Hematopoietic multipotent progenitor cell treated with erythropoietin and hydrocortisone succinate and interleukin-3 and kit ligand, for 15 days (in vitro differentiated cells): ENCODE measurements around the gene CFAP92.
"Not testable (repeated sequence)": the region's sequence is repeated elsewhere in the genome, so short reads cannot be mapped to it uniquely, and the experiment has no call there.

Experiments
- DNase-seq: peaks from one replicate; pipeline ENCODE4 v3.0.0-alpha.2; 2015; ENCODE audit warnings: low spot score

The CFAP92 gene

DNA sequence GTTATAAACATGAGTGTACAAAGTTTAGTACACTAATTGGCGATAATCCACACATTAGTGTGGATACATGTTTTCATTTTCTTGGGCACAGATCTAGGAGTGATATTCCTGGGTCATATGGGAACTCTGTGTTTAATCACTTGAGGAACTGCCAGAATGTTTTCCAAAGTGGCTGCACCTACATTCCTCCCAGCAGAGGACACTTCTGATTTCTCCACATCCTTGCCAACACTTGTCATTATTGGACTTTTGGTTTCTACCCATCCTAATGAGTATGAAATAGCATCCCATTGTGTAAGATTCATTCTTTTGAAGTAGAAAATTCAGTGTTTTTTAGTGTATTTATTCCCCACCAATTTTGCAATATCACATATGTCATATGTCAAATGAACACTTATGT is 53.6 kb downstream of the CFAP92 start:
- DNase-seq, result no peak

DNA sequence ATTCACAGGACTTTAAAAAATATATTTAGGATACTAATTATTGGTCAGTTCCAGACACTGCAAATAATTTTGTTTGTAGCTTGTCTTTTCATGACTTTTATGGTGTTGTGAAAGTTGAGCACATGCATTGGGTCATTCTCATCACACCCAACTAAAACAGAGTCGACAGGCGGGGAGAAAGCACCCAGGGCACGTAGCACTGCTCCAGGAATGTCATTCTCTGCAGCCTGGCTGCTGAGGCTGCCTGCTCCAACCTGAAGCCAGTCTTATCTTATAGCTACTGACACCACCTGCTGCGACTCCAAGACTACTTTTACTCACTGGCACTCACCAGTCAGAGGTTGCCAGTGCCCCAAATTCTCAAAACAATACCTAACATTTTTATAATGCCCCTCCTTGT is 57.5 kb downstream of the CFAP92 start:
- no peak for DNase-seq

DNA sequence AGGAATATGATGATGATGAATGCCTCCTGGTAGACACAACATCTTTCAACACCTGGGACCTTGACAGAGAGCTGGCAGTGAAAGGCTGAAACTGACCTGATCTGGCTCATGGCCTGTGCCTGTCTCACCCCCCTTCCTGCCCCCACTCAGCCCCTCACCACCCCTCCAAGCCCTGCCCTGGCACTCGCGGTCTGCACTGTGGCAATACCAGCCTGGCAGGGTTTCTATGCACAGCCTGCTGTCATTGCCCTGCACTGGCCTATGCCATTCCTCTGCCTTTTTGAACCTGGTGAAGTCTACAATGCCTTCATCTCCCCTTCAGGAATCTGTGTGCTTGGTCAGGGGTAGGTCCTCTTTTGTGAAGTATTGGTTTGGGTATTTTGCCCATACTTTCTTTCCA is 58.0 kb downstream of the CFAP92 start:
- no peak for DNase-seq

DNA sequence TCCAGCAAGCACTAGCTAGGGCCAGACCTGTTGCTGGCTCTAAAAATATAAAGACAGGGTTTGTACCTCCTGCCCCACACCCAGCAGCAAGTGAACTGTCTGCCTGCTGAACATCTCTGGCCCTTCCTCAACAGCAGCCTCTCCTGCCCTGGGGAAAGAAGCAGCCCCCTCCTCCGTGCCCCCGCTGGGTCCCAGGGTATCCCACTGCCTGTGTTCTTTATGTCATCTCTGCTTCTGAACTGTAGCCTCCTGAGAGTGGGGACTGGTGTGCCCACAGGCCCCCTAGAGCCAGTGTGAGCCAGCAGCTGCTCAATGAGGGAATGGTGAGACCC is 60.0 kb downstream of the CFAP92 start:
- no peak for DNase-seq

DNA sequence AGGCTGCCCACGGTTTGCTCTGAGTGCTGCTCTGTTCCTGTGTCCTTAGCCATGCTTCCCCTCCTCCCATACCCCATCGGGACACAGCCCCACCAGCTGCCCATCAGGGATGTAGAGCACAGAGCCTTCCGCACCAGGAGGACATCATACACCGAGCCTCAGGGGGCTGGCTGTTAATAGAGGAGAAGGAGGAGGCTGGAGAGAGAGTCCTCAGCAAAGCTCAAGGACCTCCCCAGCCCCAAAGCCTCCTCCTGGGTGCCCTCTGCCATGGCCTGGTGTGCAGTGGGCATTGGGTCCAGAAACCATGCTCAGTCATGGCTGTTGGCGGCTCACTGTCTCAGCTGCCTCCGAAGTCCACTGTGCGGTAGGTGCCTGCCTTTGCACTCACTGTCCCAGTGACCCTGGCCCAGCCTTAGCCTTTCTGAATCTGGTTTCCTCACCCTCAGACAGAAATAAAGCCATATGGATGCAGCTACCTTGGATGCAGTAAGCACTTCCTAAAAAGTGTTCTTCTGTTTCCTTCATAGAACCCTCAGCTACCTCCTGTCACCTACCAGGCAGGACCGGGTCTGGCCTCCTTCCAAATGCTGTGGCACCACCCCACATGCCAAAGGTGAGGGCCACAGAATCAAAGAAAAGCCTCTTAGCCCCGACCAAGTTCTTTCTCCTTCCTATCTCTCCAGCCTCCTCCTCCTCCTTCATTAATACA is 60.5 kb downstream of the CFAP92 start:
- DNase-seq, result no peak

DNA sequence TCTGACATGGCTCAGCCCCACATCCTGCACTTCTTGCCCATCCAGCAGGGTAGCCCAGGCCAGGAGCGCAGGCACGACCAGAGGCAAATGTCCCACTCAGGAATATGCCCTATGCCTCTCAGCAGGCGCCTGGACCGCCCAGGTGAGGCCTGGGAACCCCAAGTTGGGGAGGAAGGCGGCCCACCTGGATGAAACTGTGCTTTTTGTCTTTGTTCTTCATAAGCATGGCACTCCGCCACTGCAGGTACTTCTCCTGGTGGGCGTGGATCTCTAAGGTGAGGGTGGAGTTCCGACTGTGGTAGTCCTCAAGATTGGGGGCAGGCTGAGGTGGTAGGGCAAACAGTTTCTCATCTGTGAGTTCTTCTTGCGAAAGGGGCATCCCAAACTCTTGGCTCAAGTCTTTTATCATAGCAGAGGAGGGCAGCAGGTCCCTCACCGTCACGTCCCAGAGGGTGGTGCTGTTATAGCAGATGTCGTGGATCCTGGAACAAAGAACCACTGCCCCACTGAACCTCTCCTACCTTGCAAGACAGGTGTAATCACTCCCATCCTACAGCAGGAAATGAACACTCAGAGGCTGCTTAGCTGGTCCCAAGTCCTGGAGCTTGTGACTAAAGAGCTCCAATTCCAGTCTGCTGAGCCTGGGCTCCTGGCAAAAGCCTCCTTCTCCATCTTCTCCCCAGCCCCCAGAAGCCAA is 61.2 kb downstream of the CFAP92 start:
- DNase-seq, result no peak

DNA sequence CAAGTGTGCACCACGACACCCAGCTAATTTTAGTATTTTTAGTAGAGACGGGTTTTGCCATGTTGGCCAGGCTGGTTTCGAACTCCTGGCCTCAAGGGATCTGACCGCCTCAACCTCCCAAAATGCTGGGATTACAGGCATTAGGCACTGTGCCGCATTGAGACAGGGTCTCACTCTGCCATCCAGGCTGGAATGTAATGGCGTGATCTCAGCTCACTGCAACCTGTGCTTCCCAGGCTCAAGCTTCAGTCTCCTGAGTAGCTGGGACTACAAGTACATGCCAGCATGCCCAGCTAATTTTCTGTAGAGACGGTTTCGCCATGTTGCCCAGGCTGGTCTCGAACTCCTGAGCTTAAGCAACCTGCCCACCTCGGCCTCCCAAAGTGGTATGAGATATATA is 62.8 kb downstream of the CFAP92 start:
- no peak for DNase-seq

DNA sequence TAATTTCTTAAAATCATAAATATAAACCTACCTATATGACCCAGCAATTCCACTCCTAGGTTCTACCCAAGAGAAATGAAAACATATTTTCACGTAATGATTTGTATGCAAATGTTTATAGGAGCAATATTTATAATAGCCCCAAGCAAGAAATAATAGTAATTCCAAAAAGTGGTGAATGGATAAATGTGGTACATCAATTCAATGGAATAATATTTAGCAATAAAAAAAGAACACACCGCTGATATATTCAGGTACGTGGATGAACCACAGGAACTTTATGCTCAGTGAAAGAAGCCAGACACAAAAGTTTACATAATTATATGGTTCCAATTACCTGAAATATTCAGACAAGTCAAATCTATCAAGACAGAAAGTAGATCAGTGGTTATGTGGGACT is 64.5 kb downstream of the CFAP92 start:
- DNase-seq, result no peak

DNA sequence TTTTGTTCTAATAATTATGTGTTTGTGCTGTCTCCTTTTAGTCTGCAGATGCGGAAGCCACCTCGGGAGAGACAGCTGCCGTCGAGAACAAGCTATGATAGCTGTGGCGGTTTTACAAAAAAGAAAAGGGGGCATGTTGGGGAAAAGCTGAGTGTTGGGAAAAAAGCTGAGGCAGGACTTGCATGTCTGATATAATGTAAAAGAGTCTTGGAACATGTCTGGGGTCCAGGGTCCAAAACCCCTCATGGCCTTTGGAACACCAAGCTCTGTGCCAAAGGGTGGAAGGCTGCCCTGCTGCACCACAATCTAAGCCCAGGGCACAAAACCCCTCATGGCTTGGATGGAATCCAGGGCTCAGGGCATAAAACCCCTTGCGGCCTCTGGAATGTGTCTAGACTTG is 69.9 kb downstream of the CFAP92 start:
- DNase-seq, result not testable (repeated sequence)

DNA sequence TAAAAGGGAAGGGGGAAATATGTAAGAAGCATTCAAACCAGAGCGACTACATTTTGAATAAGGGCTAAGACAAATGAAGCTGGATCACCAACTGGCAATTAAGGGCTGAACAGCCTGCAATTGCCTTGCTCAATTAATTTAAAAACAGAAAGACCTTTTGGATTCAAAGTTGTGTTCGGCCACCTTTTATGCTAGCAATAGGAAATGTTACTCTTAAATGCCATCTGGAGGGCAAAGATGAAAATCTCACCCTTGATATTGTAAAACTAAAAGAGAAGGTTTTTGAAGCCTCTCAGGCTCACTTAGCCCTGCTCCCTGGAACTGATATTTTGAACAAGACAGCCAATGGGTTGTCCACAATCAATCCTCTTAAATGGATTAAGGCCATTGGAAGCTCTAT is 70.3 kb downstream of the CFAP92 start:
- no peak for DNase-seq

DNA sequence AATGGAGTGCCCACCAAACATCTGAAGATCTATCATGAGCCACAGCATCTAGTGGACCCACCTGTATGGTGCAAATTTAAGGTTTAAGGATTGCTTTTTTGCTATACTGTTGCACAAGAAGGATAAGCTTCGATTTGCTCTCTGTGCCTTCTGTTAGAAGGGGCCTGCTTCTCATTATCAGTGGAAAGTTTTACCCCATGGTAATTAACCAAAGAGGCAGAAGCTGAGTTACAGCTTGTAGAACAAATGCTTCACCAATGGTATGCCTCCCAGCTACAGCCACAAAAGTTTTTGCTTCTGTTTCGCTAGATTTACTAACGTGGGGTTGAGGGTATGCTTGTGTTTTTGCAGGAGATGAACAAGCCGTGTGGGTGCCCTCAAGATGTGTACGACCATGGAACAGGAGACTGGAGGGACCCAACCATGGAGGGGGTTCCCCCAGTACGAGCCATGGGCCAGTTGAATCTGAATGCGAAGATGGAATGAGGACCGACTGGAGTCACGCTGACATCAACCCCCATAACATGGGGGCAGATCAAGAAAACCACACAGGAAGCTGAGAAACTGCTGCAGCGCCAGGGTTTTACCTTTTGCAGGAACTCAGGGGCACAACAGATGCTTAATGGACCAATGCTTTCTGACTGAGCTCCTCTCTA is 70.9 kb downstream of the CFAP92 start:
- no peak for DNase-seq

DNA sequence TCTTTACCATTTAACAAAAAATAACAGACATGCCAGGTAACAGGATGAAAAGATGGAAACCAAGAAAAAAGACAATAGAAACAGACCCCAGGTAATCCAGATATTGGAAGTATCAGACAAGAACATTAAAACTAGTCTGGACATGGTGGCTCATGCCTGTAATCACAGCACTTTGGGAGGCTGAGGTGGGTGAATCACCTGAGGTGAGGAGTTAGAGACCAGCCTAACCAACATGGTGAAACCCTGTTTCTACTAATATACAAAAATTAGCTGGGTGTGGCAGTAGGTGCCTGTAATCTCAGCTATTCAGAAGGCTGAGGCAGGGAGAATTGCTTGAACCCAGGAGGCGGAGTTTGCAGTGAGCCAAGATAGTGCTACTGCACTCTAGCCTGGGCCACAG is 73.9 kb downstream of the CFAP92 start:
- DNase-seq, result no peak

DNA sequence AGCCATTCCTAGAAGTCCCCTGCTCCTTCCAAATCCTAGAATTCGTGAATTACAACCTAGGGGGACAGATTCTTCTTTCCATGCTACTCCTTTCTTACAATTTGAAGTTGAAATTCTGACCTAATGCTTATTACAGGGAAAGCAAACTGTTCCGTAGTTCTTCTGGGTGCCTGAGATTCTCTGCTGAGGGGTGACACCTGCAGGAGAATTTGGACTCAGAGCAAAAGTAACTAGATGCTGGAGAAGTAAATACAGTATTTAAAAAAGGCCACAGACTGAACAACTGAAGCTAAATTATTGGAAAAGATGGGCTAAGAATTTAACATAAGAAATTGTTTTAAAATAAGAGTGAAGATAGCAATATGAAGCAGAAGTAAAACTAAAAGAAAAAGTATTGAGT is 76.6 kb downstream of the CFAP92 start:
- DNase-seq, result no peak

DNA sequence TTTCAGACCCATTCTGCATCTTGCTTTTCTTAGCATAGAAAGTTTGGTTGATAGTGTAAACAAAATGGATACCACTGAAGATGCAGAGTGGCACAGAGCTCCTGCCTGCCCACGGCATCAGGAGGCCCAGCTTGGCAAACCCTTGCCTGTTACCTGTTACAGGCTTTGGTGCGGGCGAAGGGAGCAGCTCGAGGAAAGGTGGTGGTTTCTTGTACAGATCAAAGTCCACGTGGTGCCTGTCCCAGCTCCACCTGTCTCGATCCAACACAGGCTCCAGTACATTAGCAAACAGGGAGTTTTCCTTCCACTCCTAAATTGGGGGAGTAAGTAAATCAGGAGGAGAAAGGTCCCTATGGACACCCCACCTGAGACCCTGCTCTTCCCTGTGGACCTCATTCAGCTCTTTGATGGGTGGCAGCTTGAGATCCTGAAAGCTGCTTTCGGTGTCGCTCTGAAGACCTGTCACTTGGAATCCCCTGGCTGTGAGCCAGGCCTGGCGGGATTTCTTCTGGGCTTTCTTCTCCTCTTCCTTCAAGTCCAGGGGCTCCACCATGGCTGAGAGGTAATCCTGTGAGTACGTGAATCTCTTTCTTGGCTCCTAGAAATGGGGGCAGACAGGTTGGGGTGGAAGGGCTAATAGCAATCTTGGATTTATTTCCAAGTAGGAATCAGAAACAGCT is 78.8 kb downstream of the CFAP92 start:
- no peak for DNase-seq

DNA sequence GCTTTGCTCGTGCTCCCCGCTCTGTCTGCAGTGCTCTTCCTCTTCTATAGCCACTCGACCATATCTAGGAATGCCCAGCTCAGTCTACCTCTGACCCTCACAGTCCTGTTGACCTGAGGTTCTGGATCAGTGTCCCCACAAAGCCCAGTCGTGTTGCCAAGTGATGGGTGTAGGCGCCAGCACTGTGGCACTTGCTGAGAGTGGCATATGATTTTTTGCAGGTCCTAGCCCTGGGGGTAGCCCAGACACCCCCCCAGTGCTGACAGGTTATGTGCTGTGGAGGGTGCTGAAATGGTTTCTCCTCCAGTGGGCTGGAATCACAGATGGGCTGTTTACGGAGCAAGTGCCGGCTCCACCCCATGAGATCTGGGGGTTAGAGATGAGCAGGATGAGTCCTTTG is 82.0 kb downstream of the CFAP92 start:
- DNase-seq, result no peak

DNA sequence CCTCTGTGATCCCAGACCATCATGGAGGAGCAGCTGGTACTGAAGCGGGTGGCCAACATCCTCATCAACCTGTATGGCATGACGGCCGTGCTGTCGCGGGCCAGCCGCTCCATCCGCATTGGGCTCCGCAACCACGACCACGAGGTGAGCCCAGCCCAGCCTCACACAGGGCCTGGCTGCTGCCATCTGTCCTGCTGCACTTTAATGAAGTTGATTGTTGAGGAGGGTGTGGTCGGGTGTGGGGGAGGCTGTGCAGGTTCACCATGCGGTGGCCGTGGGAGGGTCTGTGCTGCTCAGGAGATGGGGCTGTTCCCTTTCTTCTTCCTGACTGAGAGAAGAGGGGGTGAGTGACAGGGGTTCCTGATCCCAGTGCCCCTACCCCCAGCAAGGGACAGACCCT is 83.9 kb downstream of the CFAP92 start:
- DNase-seq, result no peak

DNA sequence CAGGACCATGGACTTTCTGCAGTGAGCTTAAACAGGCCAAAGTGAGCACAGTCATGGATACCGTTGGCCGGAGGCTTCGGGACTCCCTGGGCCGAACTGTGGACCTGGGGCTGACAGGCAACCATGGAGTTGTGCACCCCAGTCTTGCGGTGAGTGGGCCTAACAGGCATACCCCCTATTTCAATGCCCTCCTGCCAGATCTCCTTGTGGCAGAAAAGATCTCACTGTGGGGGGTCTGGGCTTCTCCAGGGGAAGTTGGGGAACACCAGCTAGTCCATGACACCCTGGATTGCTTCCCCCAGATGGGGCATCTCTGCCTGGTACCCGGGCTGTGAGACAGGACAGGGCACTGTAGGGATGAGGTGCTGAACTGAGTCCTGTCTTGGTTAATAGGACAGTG is 84.9 kb downstream of the CFAP92 start:
- no peak for DNase-seq

DNA sequence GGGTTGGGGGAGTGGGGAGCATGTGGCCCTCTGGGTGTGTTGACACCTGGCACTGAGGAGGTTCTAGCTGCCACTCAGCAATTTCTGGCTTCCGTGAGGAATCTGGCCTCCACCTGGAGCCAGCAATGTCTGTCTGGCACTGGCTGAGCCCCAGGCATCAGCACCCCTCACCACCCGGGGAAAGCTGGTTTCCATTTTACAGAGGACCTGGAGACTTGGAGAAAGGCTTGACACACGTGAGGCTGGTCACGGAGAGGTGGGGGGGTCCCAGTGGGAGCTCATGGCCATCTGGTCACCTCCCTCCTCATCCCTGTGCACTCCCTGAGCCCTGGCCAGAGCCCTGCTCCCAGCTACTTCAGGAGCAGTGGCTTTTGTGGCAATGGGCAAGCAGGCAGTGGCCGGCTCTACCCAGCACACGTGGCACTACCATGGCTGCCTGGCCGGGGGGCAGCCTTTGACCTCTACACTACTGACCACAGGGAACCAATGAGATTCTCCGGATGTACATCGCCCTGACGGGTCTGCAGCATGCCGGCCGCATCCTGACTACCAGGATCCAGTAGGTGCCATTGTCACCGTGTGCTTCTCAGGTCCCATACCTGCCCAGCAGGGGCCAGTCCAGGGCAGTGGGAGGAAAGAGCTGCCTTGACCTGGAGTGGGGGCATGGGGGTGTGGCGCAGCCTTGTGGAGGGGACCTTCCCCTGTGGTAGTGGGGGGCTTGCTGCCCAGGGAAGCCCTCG is 86.0 kb downstream of the CFAP92 start:
- DNase-seq, result no peak

DNA sequence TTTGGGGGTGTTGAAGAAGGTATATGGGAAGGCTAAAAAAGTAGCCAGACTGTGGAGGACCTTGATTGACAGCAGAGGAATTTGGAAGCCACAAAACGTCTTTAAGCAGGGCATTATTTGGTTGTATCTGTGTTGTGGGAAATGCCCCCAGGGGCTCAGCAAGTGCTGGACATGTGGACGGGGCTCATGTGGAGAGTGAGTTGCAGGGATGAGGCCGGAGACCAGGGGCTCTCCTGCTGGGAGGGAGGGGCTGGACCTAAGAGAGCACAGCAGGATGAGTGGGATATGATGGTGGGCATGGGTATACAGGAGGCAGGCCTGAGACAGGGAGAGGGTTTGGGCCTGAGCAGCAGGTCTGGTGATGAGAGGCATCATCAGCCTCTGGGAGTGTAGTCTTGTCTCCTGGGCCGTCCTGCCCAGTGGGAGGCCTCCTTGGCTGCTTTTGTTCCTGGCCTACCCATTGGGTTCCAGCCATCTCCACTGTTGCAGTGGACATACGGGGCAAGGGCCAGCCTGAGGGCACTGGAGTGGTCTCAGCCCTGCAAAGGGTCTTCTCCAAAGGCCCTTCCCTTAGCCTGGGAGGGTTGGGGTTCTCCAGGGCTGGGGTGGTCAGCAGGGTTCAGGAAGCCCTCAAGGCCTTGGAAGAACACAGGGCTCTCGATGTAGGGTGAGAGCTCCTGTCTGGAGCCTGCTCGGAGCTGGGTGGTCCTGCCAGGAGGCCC is 86.9 kb downstream of the CFAP92 start:
- DNase-seq, result no peak

DNA sequence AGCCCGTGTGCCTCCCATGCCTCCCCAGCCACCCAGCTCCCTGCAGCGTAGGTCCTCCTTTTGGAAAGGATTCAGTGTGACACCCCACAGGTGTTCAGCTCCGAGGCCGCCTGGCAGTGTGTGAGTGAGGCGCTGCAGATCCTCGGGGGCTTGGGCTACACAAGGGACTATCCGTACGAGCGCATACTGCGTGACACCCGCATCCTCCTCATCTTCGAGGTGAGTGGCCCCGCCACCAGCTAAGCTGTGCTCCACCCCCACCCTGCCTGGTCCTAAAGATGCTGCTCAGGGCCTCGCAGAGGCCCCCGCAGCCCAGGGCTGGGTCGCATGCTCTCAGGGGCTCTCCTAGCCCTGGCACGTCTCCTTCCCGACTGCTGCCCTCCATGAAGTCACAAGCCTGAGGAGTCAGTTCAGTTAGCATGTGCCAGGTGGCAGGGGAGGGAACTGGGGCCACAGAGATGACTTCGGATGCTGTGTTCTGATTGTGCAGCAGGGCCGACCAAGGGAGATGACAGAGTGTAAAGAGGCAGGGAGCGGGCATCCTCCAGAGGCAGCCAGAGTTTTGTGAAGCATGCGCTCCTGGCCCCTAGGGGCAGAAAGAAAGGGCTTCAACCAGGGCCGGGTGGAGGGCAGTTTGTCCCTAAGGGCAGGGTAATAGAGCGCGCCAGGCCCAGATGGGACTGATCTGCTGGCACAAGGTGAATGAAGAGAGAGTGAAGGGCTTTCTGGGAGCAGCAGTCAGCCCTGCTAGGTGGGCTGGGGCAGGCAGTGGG is 87.7 kb downstream of the CFAP92 start:
- DNase-seq, result no peak

DNA sequence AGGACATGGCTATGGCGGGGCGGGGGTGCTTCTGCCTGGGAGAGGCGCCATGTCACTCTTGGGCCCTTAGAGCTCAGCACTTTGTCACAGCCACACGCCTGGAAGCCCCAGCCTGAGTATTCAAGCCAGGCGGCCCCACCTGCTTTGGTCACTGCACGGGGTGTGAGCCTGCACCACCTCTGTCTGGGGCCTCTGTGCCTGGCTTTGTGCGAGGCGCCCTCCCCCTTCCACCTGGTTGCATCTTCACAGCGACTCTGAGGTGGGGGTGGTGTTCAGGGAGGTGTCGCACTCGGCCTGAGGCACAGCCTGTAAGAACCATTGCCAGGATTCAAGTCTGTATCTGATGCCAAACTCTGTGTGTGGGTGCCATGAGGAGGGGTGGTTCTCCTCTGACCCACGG is 90.4 kb downstream of the CFAP92 start:
- no peak for DNase-seq
